Measurements from ENCODE around the gene REM1. TPM values are rescaled to one million over a fixed set of nuclear protein-coding genes. Genes with fewer than 3 reads are reported as not detected.

REM1 gene
- total RNA-seq, 1 experiment from 2014 or later, result not detected

DNA sequence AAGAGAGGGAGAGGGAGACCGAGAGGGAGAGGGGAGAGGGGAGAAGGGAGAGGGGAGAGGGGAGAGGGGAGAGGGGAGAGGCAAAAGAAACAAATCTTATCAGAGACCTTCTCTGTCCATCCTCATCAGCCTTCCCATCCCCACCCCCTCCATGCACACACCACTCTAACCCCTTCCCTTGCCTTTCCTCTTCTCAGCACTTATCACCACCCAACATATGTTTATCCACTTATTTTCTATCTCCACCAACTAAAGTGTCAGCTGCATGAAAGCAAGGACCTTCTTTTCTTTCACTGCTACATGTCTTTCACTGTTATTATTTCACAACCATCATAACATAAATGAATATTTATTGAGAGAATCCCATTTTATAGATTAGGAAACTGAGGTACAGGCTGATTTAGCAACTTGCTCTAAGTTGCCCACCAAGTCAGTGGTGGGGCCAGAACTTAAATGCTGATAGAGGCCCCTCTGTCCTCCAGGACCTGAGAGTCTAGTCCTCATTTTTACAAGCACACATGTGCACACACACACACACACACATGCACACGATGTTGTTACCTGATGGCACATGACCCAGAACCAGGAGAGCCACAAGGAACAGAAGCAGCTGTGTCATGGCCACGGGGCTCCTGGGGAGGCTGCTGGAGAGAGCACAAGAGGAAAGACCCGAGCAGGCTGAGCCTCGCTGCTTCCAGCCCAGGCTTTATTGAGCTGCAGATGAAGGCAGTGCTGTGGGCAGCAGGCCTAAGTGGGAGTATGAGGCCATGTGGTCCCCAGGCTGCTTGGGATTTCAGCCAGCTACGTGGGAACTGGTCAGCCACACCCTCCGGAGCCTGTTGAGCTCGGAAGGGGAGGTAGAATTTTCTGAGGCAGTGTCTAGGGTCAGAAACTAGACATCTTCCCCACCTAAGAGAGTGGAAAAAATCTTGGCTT is 2.4 kb upstream of the REM1 start:
- ATAC-seq (no peak), DNase-seq (ENCODE audit: low read depth, low spot score) (no peak)
- no peaks in the 10 kb centered on the region for H3K27me3 ChIP-seq (ENCODE audit: insufficient read depth, low read length)
- no peak overlapping the region for H3K4me2 ChIP-seq (ENCODE audit: low read length)
- ChIA-PET POLR2A (no interaction called here), RAD21 (ENCODE audit: low non-redundant PET in 1 of 2, low total read pairs in 2 of 2, uncharacterized antibody in 2 of 2, unreplicated experiment in 2 of 2) (no interaction called here), CTCF (no interaction called here)
- H3K9me2 ChIP-seq (ENCODE audit: insufficient read depth), result no peaks in the 10 kb centered on the region
- TF ChIP-seq JUND (IDR thresholded peaks at IDR 0.05), result no peak
- TF ChIP-seq, protein P1, sequence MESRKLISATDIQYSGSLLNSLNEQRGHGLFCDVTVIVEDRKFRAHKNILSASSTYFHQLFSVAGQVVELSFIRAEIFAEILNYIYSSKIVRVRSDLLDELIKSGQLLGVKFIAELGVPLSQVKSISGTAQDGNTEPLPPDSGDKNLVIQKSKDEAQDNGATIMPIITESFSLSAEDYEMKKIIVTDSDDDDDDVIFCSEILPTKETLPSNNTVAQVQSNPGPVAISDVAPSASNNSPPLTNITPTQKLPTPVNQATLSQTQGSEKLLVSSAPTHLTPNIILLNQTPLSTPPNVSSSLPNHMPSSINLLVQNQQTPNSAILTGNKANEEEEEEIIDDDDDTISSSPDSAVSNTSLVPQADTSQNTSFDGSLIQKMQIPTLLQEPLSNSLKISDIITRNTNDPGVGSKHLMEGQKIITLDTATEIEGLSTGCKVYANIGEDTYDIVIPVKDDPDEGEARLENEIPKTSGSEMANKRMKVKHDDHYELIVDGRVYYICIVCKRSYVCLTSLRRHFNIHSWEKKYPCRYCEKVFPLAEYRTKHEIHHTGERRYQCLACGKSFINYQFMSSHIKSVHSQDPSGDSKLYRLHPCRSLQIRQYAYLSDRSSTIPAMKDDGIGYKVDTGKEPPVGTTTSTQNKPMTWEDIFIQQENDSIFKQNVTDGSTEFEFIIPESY (IDR thresholded peaks at IDR 0.05; ENCODE audit: extremely low read depth, insufficient replicate concordance, low read length), result no peak
- TF ChIP-seq POLR2A (IDR thresholded peaks at IDR 0.05; ENCODE audit: borderline replicate concordance, extremely low read depth, insufficient read depth, insufficient read length), result no peak
- TF ChIP-seq, protein P2, sequence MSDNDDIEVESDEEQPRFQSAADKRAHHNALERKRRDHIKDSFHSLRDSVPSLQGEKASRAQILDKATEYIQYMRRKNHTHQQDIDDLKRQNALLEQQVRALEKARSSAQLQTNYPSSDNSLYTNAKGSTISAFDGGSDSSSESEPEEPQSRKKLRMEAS (IDR thresholded peaks at IDR 0.05), result no peak
- no peak for TF ChIP-seq FOSL1 (IDR thresholded peaks at IDR 0.05; ENCODE audit: low read depth)
- TF ChIP-seq ELF1 (IDR thresholded peaks at IDR 0.05; ENCODE audit: borderline replicate concordance, low read depth), result no peak
- TF ChIP-seq RAD21 (IDR thresholded peaks at IDR 0.05; ENCODE audit: low read depth), result no peak
- no peak for TF ChIP-seq YY1 (IDR thresholded peaks at IDR 0.05; ENCODE audit: extremely low read depth, insufficient replicate concordance, low read depth, low read length)
- TF ChIP-seq SP1 (IDR thresholded peaks at IDR 0.05; ENCODE audit: low read depth), result no peak
- no peak for TF ChIP-seq EZH2 (IDR thresholded peaks at IDR 0.05)
- TF ChIP-seq, protein P3, sequence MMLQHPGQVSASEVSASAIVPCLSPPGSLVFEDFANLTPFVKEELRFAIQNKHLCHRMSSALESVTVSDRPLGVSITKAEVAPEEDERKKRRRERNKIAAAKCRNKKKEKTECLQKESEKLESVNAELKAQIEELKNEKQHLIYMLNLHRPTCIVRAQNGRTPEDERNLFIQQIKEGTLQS (IDR thresholded peaks at IDR 0.05), result no peak
- TF ChIP-seq POLR2AphosphoS5 (IDR thresholded peaks at IDR 0.05; ENCODE audit: low read depth, low read length), result no peak
- H3K9ac ChIP-seq (ENCODE audit: low read length), result no peak overlapping the region
- H4K20me1 ChIP-seq (ENCODE audit: insufficient read depth), result no peaks in the 10 kb centered on the region
- BruUV-seq (replicated peaks), result no TSS peak
- H3K4me3 ChIP-seq (replicated peaks in 1 of 2; ENCODE audit: low read depth in 1 of 2, low read length in 2 of 2), result no peak overlapping the region
- H3K9me3 ChIP-seq (ENCODE audit: control insufficient read depth in 1 of 2, insufficient read depth in 1 of 2, low read depth in 1 of 2, low read length in 2 of 2), result no peaks in the 10 kb centered on the region
- no peaks in the 10 kb centered on the region for H3K4me1 ChIP-seq (ENCODE audit: control insufficient read depth in 1 of 2, insufficient read depth in 2 of 2, low read length in 2 of 2)
- intact Hi-C loops (cut with micrococcal nuclease), result no loop called here
- no peaks in the 10 kb centered on the region for H3K79me2 ChIP-seq (ENCODE audit: insufficient read depth, low read length)
- no peaks in the 10 kb centered on the region for H3K36me3 ChIP-seq (ENCODE audit: control insufficient read depth in 1 of 2, insufficient read depth in 2 of 2, low read length in 2 of 2)
- no peak overlapping the region for H3K27ac ChIP-seq (ENCODE audit: low read depth, low read length)
- no peak overlapping the region for H2AFZ ChIP-seq (ENCODE audit: low read depth, low read length, poor library complexity, severe bottlenecking)
